GM12878 (cell line): ENCODE data around the gene RIOX2. TPM values are rescaled to one million over a fixed set of nuclear protein-coding genes. Genes with fewer than 3 reads are reported as not detected.
A peak's percentile ranks its signal among the peaks of the same experiment; 100 is the strongest.

Experiments used
- ATAC-seq: fragments of 200-7000 bp; cut with Tn5 transposase; 3 replicates; pipeline ENCODE4 v1.9.1; 2020; ENCODE audit warnings: mild to moderate bottlenecking, moderate library complexity
- BruUV-seq: library from RNA; stranded (reverse); fragments of 400-500 nt; replicated peaks from 2 replicates; lab custom pipeline; 2021; lab: Mats Ljungman, UMichigan
- CTCF ChIA-PET: fragments of 300-600 bp; sonication (Branson Sonifier 250); formaldehyde crosslinking; extraction: SDS; loops from one replicate; lab custom pipeline; 2021; ENCODE audit warnings: inconsistent platforms; lab: Yijun Ruan, JAX
- POLR2A ChIA-PET: fragments of 350-600 bp; formaldehyde crosslinking; extraction: SDS; loops from one replicate; lab custom pipeline; 2021; ENCODE audit warnings: inconsistent platforms; lab: Charles Lee
- RAD21 ChIA-PET: fragments of 300-600 bp; sonication (Branson Sonifier 250); formaldehyde crosslinking; loops from one replicate; lab custom pipeline; 2023; ENCODE audit warnings: antibody characterized with exemption; ENCODE audit not compliant: unreplicated experiment; lab: Charles Lee
- SMC1A ChIA-PET: fragments of 300-600 bp; sonication (Branson Sonifier 250); formaldehyde crosslinking; loops from one replicate; lab custom pipeline; 2023; ENCODE audit not compliant: unreplicated experiment, uncharacterized antibody; lab: Charles Lee
- DNase-seq: peaks from one replicate; pipeline ENCODE4 v3.0.0-alpha.2; 2011; ENCODE audit warnings: low read depth, low spot score
- FAIRE-seq: peaks from 3 replicates; lab custom pipeline; 2011; peaks lifted over from hg19 to GRCh38; lab: Jason Lieb, UNC
- H2AFZ ChIP-seq: 2 replicates; pipeline ENCODE4 v1.6.0; 2011; ENCODE audit warnings: low read depth, low read length, control low read depth; ENCODE audit not compliant: control insufficient read depth
- H3K27ac ChIP-seq: 2 replicates; pipeline ENCODE4 v1.5.1; 2011; ENCODE audit warnings: control low read depth; ENCODE audit not compliant: control insufficient read depth, insufficient read depth
- H3K27me3 ChIP-seq, 2 experiments: replicated peaks in 1 of 2; 2 replicates each; pipeline versions ENCODE4 v1.6.0 to v1.6.1; 2011; ENCODE audit warnings: low read length in 1 of 2; ENCODE audit not compliant: control insufficient read depth in 2 of 2, insufficient read depth in 2 of 2
- H3K36me3 ChIP-seq, 2 experiments: 2 replicates each; pipeline ENCODE4 v1.5.1; 2011; ENCODE audit warnings: low read length in 1 of 2; ENCODE audit not compliant: control insufficient read depth in 2 of 2, insufficient read depth in 2 of 2
- H3K4me1 ChIP-seq: 2 replicates; pipeline ENCODE4 v1.6.1; 2011; ENCODE audit warnings: mild to moderate bottlenecking, low read length, moderate library complexity, mixed read lengths; ENCODE audit not compliant: control insufficient read depth, insufficient read depth
- H3K4me2 ChIP-seq: 2 replicates; pipeline ENCODE4 v1.6.0; 2011; ENCODE audit warnings: control low read depth; ENCODE audit not compliant: control insufficient read depth, insufficient read depth
- H3K4me3 ChIP-seq: fragments of 200-600 bp; sonication (generic); 2 replicates; pipeline ENCODE4 v1.5.1; 2016
- H3K79me2 ChIP-seq: 2 replicates; pipeline ENCODE4 v1.6.0; 2011; ENCODE audit warnings: low read length; ENCODE audit not compliant: control insufficient read depth, insufficient read depth
- H3K9ac ChIP-seq: 2 replicates; pipeline ENCODE4 v1.8.0; 2011; ENCODE audit warnings: low read length, control low read depth, mixed read lengths; ENCODE audit not compliant: control insufficient read depth, insufficient read depth
- H3K9me3 ChIP-seq: replicated peaks from 3 replicates; pipeline ENCODE4 v1.5.1; 2011; ENCODE audit warnings: mild to moderate bottlenecking, low read length; ENCODE audit not compliant: control insufficient read depth, insufficient read depth
- H4K20me1 ChIP-seq: 2 replicates; pipeline ENCODE4 v1.6.0; 2011; ENCODE audit not compliant: control insufficient read depth, insufficient read depth
- ATF7 ChIP-seq: fragments of 450-650 bp; IDR thresholded peaks from 2 replicates; pipeline ENCODE4 v1.6.1; 2016; ENCODE audit warnings: low read depth, mild to moderate bottlenecking
- BACH1 ChIP-seq: fragments of 450-650 bp; IDR thresholded peaks from 2 replicates; pipeline ENCODE4 v1.6.1; 2017; ENCODE audit warnings: mild to moderate bottlenecking, borderline replicate concordance
- BCL11A ChIP-seq: IDR thresholded peaks from 2 replicates; pipeline ENCODE4 v1.6.1; 2011; ENCODE audit warnings: low read depth, low read length
- BHLHE40 ChIP-seq, 2 experiments: fragments of 450-650 bp in 1 of 2; IDR thresholded peaks; 2 replicates each; pipeline ENCODE4 v1.6.1; 2011 to 2017; ENCODE audit warnings: low read depth in 2 of 2, borderline replicate concordance in 1 of 2, improper control_type of control experiment in 1 of 2, low read length in 1 of 2, mild to moderate bottlenecking in 1 of 2
- BMI1 ChIP-seq: fragments of 450-650 bp; IDR thresholded peaks from 2 replicates; pipeline ENCODE4 v1.6.1; 2016; ENCODE audit warnings: mild to moderate bottlenecking, moderate library complexity, borderline replicate concordance
- CHD1 ChIP-seq: IDR thresholded peaks from 2 replicates; pipeline ENCODE4 v1.6.1; 2012; ENCODE audit warnings: low read depth, low read length, improper control_type of control experiment
- EGR1 ChIP-seq, 2 experiments: IDR thresholded peaks; 1 replicate in 1 of 2; 2 replicates in 1 of 2; pipeline ENCODE4 v1.6.1; 2011 to 2012; ENCODE audit warnings: low read depth in 2 of 2, low read length in 2 of 2, borderline replicate concordance in 1 of 2, mild to moderate bottlenecking in 1 of 2, moderate library complexity in 1 of 2
- IRF5 ChIP-seq: fragments of 450-650 bp; IDR thresholded peaks from 2 replicates; pipeline ENCODE4 v1.6.1; 2017; ENCODE audit warnings: borderline replicate concordance
- PBX3 ChIP-seq: IDR thresholded peaks from 2 replicates; pipeline ENCODE4 v1.6.1; 2011; ENCODE audit warnings: mild to moderate bottlenecking, low read depth, low read length, moderate library complexity; ENCODE audit not compliant: insufficient replicate concordance
- POLR2AphosphoS5 ChIP-seq: IDR thresholded peaks from 2 replicates; pipeline ENCODE4 v1.6.1; 2011; ENCODE audit warnings: mild to moderate bottlenecking, low read length, inconsistent platforms
- RCOR1 ChIP-seq: conservative IDR thresholded peaks from 2 replicates; pipeline ENCODE4 v1.6.1; 2012; ENCODE audit warnings: low read depth, low read length, improper control_type of control experiment
- TCF12 ChIP-seq: IDR thresholded peaks from 2 replicates; pipeline ENCODE4 v1.6.1; 2011; ENCODE audit warnings: low read depth, mild to moderate bottlenecking, low read length
- WGBS: methylation state at CpG from one replicate; pipeline ENCODE4 v1.1.6; 2016; ENCODE audit warnings: low lambda C conversion rate; ENCODE audit not compliant: insufficient replicate concordance, insufficient coverage; ENCODE audit errors: missing lambda C conversion rate; 5-methylcytosine and 5-hydroxymethylcytosine counted together
- in situ Hi-C: fragments of 300-500 bp; cut with MboI; formaldehyde crosslinking; loops from 9 replicates; pipeline ENCODE4 v1.14.3; 2018; ENCODE audit warnings: mixed read lengths
- intact Hi-C: fragments of 100-400 bp; cut with micrococcal nuclease; formaldehyde crosslinking; loops from one replicate; pipeline ENCODE4 v1.14.2; 2022; ENCODE audit not compliant: unreplicated experiment
- polyA plus RNA-seq, 11 experiments: library from polyadenylated mRNA; depleted of rRNA in 4 of 11; unstranded in 6 of 11; stranded (reverse) in 5 of 11; fragments of >200 nt; fragmentation: Nextera tagmentation in 4 of 11; fragmentation: Illumina TruSeq in 1 of 11; extraction: Ambion mirVana in 4 of 11; extraction: Trizol in 1 of 11; gene quantifications; 1 replicate in 1 of 11; 2 replicates in 10 of 11; pipeline versions ENCODE4 v1.2.1 to v1.2.3, GENCODE V29; 2011 to 2016; ENCODE audit warnings: inconsistent platforms in 2 of 11, missing spikeins in 2 of 11, low read depth in 1 of 11
- total RNA-seq, 4 experiments: library from RNA; depleted of rRNA in 3 of 4; stranded (reverse); fragments of >200 nt in 3 of 4; fragmentation: Illumina TruSeq in 1 of 4; extraction: Trizol in 1 of 4; gene quantifications; 2 replicates each; pipeline versions ENCODE4 v1.2.1 to v1.2.3, GENCODE V29; 2013 to 2021
- TF ChIP-seq, protein P1 (sequence below): fragments of 450-650 bp; IDR thresholded peaks from 2 replicates; pipeline ENCODE4 v1.6.1; 2016; ENCODE audit warnings: mild to moderate bottlenecking, moderate library complexity, borderline replicate concordance

RIOX2 gene
- total and polyA plus RNA-seq, 10 of the 15 experiments (the other 5 are each of a cell fraction or from before 2014, with no cell fraction given), result 24.1 to 52.6 (median 44.0) TPM

DNA sequence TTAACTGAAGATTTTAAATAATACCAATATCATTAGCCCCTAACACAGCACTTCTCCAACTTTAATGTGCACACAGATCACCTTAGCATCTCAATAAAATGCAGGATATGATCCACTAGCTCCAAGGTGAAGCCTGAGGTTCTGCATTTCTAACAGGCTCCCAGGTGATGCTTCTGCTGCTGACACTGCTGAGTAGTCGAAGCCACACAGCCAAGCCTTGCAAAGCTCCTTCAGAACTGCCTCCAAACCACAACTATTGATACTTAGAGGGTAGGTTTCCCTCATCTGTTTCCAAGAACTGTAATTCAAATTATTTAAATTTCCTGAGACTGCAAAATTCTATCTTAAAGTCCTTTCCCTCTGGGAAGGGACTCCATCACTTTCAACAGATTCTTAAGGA, 3.9 kb downstream of the RIOX2 start:
- RAD21 ChIA-PET, result interaction anchor here (0.8 kb wide), 1 partner anchor 54 kb away, joined by 3 read pairs; no protein-coding TSS in a partner anchor
- DNase-seq, result no peak
- no peaks in the 10 kb centered on the region for H3K27me3 ChIP-seq
- SMC1A ChIA-PET, result interaction anchor here (1.1 to 2.0 kb wide), 5 partner anchors 8 to 569 kb away, joined by 3 to 5 read pairs (median 4); no protein-coding TSS in a partner anchor
- no peak for ATAC-seq
- TF ChIP-seq POLR2AphosphoS5 (no peak), EGR1 (IDR thresholded peaks at IDR 0.05; ENCODE audit: borderline replicate concordance in 1 of 2, low read depth in 2 of 2, low read length in 2 of 2) (no peak), BACH1 (no peak), RCOR1 (no peak), BHLHE40 (IDR thresholded peaks at IDR 0.05; ENCODE audit: borderline replicate concordance in 1 of 2, low read depth in 2 of 2, low read length in 1 of 2) (no peak), CHD1 (no peak), BMI1 (no peak), BCL11A (no peak), PBX3 (no peak), ATF7 (no peak), TCF12 (no peak), IRF5 (no peak)
- TF ChIP-seq, protein P1, sequence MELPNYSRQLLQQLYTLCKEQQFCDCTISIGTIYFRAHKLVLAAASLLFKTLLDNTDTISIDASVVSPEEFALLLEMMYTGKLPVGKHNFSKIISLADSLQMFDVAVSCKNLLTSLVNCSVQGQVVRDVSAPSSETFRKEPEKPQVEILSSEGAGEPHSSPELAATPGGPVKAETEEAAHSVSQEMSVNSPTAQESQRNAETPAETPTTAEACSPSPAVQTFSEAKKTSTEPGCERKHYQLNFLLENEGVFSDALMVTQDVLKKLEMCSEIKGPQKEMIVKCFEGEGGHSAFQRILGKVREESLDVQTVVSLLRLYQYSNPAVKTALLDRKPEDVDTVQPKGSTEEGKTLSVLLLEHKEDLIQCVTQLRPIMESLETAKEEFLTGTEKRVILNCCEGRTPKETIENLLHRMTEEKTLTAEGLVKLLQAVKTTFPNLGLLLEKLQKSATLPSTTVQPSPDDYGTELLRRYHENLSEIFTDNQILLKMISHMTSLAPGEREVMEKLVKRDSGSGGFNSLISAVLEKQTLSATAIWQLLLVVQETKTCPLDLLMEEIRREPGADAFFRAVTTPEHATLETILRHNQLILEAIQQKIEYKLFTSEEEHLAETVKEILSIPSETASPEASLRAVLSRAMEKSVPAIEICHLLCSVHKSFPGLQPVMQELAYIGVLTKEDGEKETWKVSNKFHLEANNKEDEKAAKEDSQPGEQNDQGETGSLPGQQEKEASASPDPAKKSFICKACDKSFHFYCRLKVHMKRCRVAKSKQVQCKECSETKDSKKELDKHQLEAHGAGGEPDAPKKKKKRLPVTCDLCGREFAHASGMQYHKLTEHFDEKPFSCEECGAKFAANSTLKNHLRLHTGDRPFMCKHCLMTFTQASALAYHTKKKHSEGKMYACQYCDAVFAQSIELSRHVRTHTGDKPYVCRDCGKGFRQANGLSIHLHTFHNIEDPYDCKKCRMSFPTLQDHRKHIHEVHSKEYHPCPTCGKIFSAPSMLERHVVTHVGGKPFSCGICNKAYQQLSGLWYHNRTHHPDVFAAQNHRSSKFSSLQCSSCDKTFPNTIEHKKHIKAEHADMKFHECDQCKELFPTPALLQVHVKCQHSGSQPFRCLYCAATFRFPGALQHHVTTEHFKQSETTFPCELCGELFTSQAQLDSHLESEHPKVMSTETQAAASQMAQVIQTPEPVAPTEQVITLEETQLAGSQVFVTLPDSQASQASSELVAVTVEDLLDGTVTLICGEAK, result no peak
- TF ChIP-seq, all 136 proteins: peak for 0
- ChIA-PET POLR2A (no interaction called here), CTCF (interaction anchor here (0.7 to 1.2 kb wide), 2 partner anchors 54 to 151 kb away, joined by 3 to 5 read pairs; no protein-coding TSS in a partner anchor)
- in situ Hi-C loops, result no loop called here
- H2AFZ ChIP-seq, result no peak overlapping the region
- no peak overlapping the region for H3K9ac ChIP-seq
- no peak overlapping the region for H3K27ac ChIP-seq
- intact Hi-C loops, result no loop called here
- peak overlapping the region; percentile 12; the same call in 1 of the 2 replicates for H3K4me3 ChIP-seq
- BruUV-seq, result no TSS peak
- 90% methylated on average over 1 of the region's 1 CpG for WGBS
- 0 out of 2 replicates have a peak overlapping the region, but pooled peaks have one; percentile 2 for H3K4me2 ChIP-seq
- no peaks in the 10 kb centered on the region for H3K4me1 ChIP-seq
- peaks cover 0 to 9% of the 10 kb centered on the region in 2 experiments; a peak in 1 of 4 replicates for H3K36me3 ChIP-seq
- H4K20me1 ChIP-seq, result no peaks in the 10 kb centered on the region
- no peak for FAIRE-seq
- no peaks in the 10 kb centered on the region for H3K9me3 ChIP-seq
- peaks cover 49% of the 10 kb centered on the region for H3K79me2 ChIP-seq
